IPS-20b (cell line): ENCODE results near the gene SLCO2A1.

Experiments used
- H3K27ac ChIP-seq: one replicate; pipeline ENCODE4 v1.5.1; 2013; ENCODE audit warnings: low read length
- H3K27me3 ChIP-seq: 2 replicates; pipeline ENCODE4 v1.6.1; 2013; ENCODE audit warnings: mild to moderate bottlenecking, low read length, inconsistent platforms; ENCODE audit not compliant: insufficient read depth
- H3K36me3 ChIP-seq: 2 replicates; pipeline ENCODE4 v1.6.1; 2013; ENCODE audit warnings: low read depth, mild to moderate bottlenecking, inconsistent platforms, low read length, moderate library complexity; ENCODE audit not compliant: insufficient read depth
- H3K4me1 ChIP-seq: 2 replicates; pipeline ENCODE4 v1.6.1; 2013; ENCODE audit warnings: mild to moderate bottlenecking, control low read depth, inconsistent platforms, low read length, moderate library complexity; ENCODE audit not compliant: insufficient read depth
- H3K4me3 ChIP-seq: 2 replicates; pipeline ENCODE4 v1.5.1; 2013; ENCODE audit warnings: mild to moderate bottlenecking, low read length, inconsistent platforms
- H3K9ac ChIP-seq: 2 replicates; pipeline ENCODE4 v1.6.1; 2013; ENCODE audit warnings: low read depth, mild to moderate bottlenecking, inconsistent platforms, low read length, moderate library complexity
- H3K9me3 ChIP-seq: 2 replicates; pipeline ENCODE4 v1.6.1; 2013; ENCODE audit warnings: mild to moderate bottlenecking, low read depth, low read length, inconsistent platforms; ENCODE audit not compliant: insufficient read depth

Gene SLCO2A1

GRCh38 chr3:133939463-133939835 lies 90.3 kb downstream of the SLCO2A1 start:
- H3K27me3 ChIP-seq, result no peaks in the 10 kb centered on the region
- no peak overlapping the region for H3K9ac ChIP-seq
- no peaks in the 10 kb centered on the region for H3K36me3 ChIP-seq
- no peak overlapping the region for H3K4me3 ChIP-seq
- H3K4me1 ChIP-seq, result no peaks in the 10 kb centered on the region
- H3K9me3 ChIP-seq, result no peaks in the 10 kb centered on the region
- H3K27ac ChIP-seq, result no peak overlapping the region

- H3K27ac ChIP-seq, result no peak overlapping the region
- no peak overlapping the region for H3K9ac ChIP-seq
- no peaks in the 10 kb centered on the region for H3K4me1 ChIP-seq
- H3K9me3 ChIP-seq, result no peaks in the 10 kb centered on the region
- H3K4me3 ChIP-seq, result no peak overlapping the region
- no peaks in the 10 kb centered on the region for H3K36me3 ChIP-seq
- H3K27me3 ChIP-seq, result no peaks in the 10 kb centered on the region
These were observed 90.8 kb downstream of the SLCO2A1 start for GRCh38 chr3:133938770-133939462.

GRCh38 chr3:133937756-133938601 lies 91.7 kb downstream of the SLCO2A1 start:
- Histone ChIP-seq H3K9me3 (no peaks in the 10 kb centered on the region), H3K36me3 (no peaks in the 10 kb centered on the region), H3K4me1 (no peaks in the 10 kb centered on the region), H3K9ac (no peak overlapping the region), H3K4me3 (no peak overlapping the region), H3K27me3 (no peaks in the 10 kb centered on the region), H3K27ac (no peak overlapping the region)

GRCh38 chr3:133937061-133937686 lies 92.6 kb downstream of the SLCO2A1 start:
- Histone ChIP-seq H3K27ac (no peak overlapping the region), H3K9ac (no peak overlapping the region), H3K36me3 (no peaks in the 10 kb centered on the region), H3K9me3 (no peaks in the 10 kb centered on the region), H3K4me3 (no peak overlapping the region), H3K27me3 (no peaks in the 10 kb centered on the region), H3K4me1 (no peaks in the 10 kb centered on the region)

- Histone ChIP-seq H3K9ac (no peak overlapping the region), H3K27ac (no peak overlapping the region), H3K36me3 (no peaks in the 10 kb centered on the region), H3K4me1 (no peaks in the 10 kb centered on the region), H3K9me3 (no peaks in the 10 kb centered on the region), H3K4me3 (no peak overlapping the region), H3K27me3 (no peaks in the 10 kb centered on the region)
These were observed 93.6 kb downstream of the SLCO2A1 start for GRCh38 chr3:133935843-133936769.

GRCh38 chr3:133934996-133935842 lies 94.5 kb downstream of the SLCO2A1 start:
- H3K36me3 ChIP-seq, result no peaks in the 10 kb centered on the region
- H3K4me1 ChIP-seq, result no peaks in the 10 kb centered on the region
- no peak overlapping the region for H3K9ac ChIP-seq
- no peaks in the 10 kb centered on the region for H3K27me3 ChIP-seq
- H3K4me3 ChIP-seq, result no peak overlapping the region
- no peak overlapping the region for H3K27ac ChIP-seq
- no peaks in the 10 kb centered on the region for H3K9me3 ChIP-seq

- Histone ChIP-seq H3K9ac (no peak overlapping the region), H3K27ac (no peak overlapping the region)
These were observed 95.4 kb downstream of the SLCO2A1 start for GRCh38 chr3:133934073-133934970.

GRCh38 chr3:133933097-133934024 lies 96.4 kb downstream of the SLCO2A1 start:
- H3K4me3 ChIP-seq, result no peak overlapping the region
- H3K27ac ChIP-seq, result no peak overlapping the region
- H3K9me3 ChIP-seq, result no peaks in the 10 kb centered on the region
- no peaks in the 10 kb centered on the region for H3K4me1 ChIP-seq
- peaks cover 12% of the 10 kb centered on the region for H3K27me3 ChIP-seq
- H3K9ac ChIP-seq, result no peak overlapping the region
- no peaks in the 10 kb centered on the region for H3K36me3 ChIP-seq

More at GRCh38 chr3:133934073-133934970, 95.4 kb downstream of the SLCO2A1 start:
- Histone ChIP-seq H3K4me3 (no peak overlapping the region), H3K27me3 (peaks cover 3% of the 10 kb centered on the region), H3K36me3 (no peaks in the 10 kb centered on the region), H3K4me1 (no peaks in the 10 kb centered on the region), H3K9me3 (no peaks in the 10 kb centered on the region)

- no peaks in the 10 kb centered on the region for H3K4me1 ChIP-seq
- H3K4me3 ChIP-seq, result no peak overlapping the region
- H3K9ac ChIP-seq, result no peak overlapping the region
- no peak overlapping the region for H3K27ac ChIP-seq
- no peaks in the 10 kb centered on the region for H3K36me3 ChIP-seq
- peaks cover 24% of the 10 kb centered on the region for H3K27me3 ChIP-seq
- no peaks in the 10 kb centered on the region for H3K9me3 ChIP-seq
These were observed 97.7 kb downstream of the SLCO2A1 start for GRCh38 chr3:133932009-133932408.
